GM19328 (cell line): ENCODE results near the gene INPP4B.

Experiments used
- ATAC-seq: cut with Tn5 transposase; IDR thresholded peaks from one replicate; pipeline ENCODE4 v1.9.1; 2021; ENCODE audit warnings: mild to moderate bottlenecking, moderate library complexity; ENCODE audit not compliant: unreplicated experiment

Gene INPP4B

DNA sequence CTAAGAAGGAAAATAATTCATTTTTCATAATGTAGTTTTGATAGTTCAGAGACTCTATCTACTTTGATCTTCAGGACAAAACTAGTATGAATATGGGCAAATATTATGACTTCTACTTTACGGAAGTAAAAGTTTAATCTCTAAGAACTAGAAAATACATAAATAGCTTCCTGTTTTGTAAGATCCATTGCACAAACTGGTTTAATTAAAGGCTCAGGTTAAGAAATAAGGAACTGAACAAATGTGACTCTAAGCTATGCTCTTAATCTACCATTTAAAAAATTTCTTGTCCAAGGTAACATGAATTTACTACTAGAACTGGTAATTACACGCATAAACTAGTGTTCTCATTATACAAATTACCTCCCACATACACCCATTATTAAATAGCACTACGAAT lies 360.6 kb downstream of the INPP4B start:
- no peak for ATAC-seq

GRCh38 chr4:142480244-142480643 lies 365.9 kb downstream of the INPP4B start:
- no peak for ATAC-seq

DNA sequence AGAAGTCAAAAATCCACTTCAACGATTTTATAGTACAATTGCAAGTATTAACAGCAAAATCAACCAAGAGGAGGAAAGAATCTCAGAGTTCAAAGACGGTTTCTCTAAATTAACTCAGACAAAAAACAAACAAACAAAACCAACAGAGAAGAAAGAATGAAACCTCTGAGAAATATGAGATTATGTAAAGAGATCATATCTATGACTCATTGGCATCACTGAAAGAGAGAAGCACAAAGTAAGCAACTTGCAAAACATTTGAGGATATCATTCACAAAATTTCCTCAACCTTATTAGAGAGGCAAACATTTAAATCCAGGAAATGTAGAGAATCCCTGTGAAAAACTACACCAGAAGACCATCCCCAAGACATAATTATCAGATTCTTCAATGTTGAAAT lies 370.4 kb downstream of the INPP4B start:
- no peak for ATAC-seq

- ATAC-seq = no peak
These were observed 371.6 kb downstream of the INPP4B start for GRCh38 chr4:142474398-142475087.

GRCh38 chr4:142473960-142474338 lies 372.2 kb downstream of the INPP4B start:
- no peak for ATAC-seq

- ATAC-seq = no peak
These were observed 372.7 kb downstream of the INPP4B start for GRCh38 chr4:142473218-142473959.

- no peak for ATAC-seq
These were observed 379.0 kb downstream of the INPP4B start for GRCh38 chr4:142467088-142467487.

DNA sequence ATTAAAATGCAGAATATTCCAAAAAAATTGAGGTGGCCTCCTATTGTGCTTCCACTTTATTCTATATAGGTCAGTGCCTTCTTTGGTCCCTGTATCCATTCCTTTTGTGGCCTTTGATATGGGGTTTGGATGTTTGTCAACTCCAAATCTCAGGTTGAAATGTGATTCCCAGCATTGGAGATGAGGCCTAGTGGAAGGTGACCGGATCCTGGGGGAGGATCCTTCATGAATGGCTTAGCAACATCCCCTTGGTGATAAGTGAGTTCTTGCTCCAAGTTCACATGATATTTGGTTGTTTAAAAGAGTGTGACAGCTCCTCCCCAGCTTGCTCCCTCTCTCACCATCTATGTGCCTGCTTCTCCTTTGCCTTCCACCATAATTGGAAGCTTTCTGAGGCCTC lies 380.6 kb downstream of the INPP4B start:
- ATAC-seq = no peak

GRCh38 chr4:142463206-142463605 lies 382.9 kb downstream of the INPP4B start:
- ATAC-seq = no peak

GRCh38 chr4:142452161-142452855 lies 393.8 kb downstream of the INPP4B start:
- ATAC-seq = no peak

DNA sequence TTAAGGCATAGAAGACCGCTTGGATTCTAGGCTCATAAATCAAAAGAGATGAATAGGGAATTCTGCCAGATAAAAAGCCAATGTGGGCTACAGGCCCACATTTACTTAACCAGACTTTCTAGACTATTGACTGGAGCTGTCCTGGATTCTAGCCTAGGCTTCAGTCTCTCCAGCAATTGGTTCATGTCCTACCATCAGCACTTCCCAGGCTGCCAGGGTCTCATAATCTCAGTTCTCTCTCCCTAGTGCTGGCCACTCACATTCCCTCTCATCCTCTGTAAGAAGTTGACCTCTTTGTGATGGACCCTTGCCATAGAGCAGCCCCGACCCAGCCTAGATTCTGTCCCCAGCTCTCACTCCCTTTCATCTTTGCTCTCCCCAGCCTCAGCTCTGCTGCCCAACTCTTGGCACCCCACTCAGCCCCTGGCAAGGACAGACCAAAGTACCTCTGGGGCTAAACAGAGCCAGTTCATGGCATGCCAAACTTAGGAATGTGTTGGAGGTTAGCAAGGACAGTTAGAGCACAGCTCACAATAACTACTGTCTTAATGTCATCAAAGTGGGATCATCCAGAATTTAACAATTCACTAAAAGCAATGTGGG lies 396.2 kb downstream of the INPP4B start:
- no peak for ATAC-seq

DNA sequence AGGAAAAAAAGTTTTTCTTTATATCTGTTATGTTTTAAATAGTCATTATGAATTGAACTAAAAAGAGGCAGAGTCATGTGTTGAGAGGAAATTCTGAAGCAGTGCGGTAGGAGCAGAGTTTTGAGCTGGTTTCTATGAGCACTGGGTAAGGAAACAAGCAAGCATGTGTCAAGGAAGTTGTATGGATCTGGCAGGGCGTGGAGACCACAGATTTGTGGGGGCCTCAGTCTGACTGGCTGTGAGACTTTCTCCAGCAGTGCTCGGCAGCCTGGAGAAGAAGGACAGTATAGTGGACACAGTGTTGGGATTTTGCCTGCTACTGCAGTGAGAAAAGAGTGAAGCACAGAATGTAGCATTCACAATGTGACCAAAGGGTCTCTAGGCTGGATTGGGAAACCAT lies 399.1 kb downstream of the INPP4B start:
- ATAC-seq = no peak

- no peak for ATAC-seq
These were observed 402.6 kb downstream of the INPP4B start for GRCh38 chr4:142443469-142443868.

DNA sequence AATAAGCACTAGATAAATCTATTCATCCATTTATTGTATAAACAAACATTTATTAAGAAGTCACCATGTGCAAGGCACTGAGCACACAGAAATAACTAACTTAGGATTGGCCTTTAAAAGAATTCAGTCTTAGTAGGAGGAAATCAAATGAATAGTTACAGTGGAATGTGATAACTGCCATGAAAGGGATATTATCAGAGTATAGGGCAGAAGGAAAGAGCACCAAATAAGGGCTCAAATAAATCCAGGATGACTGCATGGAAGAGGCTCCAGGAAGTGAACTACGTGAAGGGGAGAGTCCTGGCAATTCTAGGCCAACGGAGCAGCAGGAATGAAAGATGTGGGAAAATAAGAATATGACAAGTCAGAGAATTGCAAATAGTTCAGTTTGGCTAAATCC lies 406.0 kb downstream of the INPP4B start:
- ATAC-seq = no peak

DNA sequence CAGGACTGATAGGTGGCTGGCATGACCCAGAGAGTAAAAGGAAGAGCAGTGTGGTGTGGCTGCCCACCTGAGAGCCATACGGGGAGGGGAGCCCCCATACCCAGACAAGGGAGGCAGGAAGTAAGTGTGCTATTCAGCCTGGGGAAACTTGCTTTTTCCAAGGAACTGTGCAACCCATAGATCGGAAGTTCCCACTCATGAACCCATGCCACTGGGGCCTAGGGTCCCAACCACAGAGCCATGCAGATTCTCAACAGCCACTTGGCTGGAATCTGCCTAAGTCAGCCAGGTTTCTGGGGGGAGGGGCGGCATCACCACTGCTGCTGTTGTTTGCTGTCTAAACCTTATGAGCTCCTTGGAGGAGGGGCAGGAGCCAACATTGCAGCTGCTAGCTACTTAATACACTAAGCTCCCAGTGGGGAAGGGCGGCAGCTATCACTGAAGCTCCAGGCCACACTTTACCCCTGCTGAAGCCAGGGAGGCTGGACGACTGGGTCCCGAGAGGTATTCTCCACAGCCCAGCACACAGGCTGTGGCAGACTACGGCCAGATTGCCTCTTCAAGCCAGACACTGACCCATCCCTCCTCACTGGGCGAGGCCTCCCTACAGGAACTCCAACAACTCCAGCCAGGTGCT lies 410.4 kb downstream of the INPP4B start:
- no peak for ATAC-seq

DNA sequence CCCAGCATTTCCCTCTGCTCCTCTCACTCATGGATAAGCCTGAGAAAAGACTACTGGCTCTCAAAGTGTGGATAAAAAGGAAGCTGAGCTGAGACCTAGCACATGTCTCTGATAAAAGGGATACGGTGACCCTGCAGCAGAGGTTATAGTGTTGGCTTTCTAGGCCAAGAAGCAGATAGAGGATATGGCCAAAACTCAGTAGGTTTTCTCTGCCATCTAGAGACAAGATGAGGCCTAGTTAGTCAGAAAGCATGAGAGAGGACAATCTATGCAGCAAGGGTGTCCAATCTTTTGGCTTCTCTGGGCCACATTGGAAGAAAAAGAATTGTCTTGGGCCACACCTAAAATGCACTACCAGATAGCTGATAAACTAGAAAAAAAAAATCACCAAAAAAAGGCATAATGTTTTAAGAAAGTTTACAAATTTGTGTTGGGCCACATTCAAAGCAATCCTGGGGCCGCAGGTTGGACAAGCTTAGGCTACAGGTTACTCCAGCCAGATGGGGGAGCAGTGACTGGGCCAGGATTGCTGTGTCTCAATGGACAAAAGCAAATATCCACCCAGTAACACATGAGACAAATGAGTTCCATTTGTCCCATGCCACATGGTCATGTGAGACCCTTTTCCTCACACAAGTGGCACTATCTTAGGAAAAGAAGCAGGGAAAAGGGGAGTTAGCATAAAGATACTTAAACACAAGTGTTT lies 411.4 kb downstream of the INPP4B start:
- no peak for ATAC-seq

DNA sequence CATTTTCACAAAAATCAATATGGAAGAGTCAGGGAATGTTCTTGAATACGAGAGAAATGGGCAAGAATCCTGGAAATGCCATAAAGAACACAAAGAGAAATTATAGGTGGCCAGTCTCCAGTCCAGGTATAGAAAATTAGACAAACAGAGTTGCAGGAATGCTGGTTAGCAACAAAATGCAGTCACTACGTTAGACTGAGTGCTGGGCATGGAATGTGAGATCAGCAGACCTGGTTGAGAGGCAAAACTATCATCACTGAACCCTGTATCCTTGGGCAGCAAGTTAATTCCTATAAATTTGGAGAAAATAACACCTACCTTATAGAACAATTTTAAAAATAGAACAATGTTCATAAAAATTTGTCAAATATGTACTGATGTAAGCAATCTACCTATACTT lies 417.4 kb downstream of the INPP4B start:
- ATAC-seq = no peak

GRCh38 chr4:142427456-142427855 lies 418.6 kb downstream of the INPP4B start:
- no peak for ATAC-seq

- no peak for ATAC-seq
These were observed 422.2 kb downstream of the INPP4B start for GRCh38 chr4:142423861-142424260.

GRCh38 chr4:142420311-142421095 lies 425.6 kb downstream of the INPP4B start:
- ATAC-seq = no peak
